Hepatocyte (in vitro differentiated cells): ENCODE data around the gene MCM5. TPM values are rescaled to one million over a fixed set of nuclear protein-coding genes. Genes with fewer than 3 reads are reported as not detected.

ENCODE experiments used
- DNase-seq: peaks from one replicate; pipeline ENCODE4 v3.0.0-alpha.2; 2016; ENCODE audit warnings: low spot score
- H2AFZ ChIP-seq: fragments of 200-600 bp; sonication (generic); 2 replicates; pipeline ENCODE4 v1.6.0; 2016; ENCODE audit warnings: antibody characterized with exemption, mild to moderate bottlenecking
- H3K27ac ChIP-seq: fragments of 200-600 bp; sonication (generic); 2 replicates; pipeline ENCODE4 v1.5.1; 2016; ENCODE audit warnings: mild to moderate bottlenecking
- H3K27me3 ChIP-seq: fragments of 200-600 bp; sonication (generic); 2 replicates; pipeline ENCODE4 v1.6.1; 2016
- H3K36me3 ChIP-seq: fragments of 200-600 bp; sonication (generic); replicated peaks from 2 replicates; pipeline ENCODE4 v1.5.1; 2016; ENCODE audit warnings: low read depth; ENCODE audit not compliant: insufficient read depth
- H3K4me1 ChIP-seq: fragments of 200-600 bp; sonication (generic); 2 replicates; pipeline ENCODE4 v1.5.1; 2016; ENCODE audit warnings: mild to moderate bottlenecking, moderate library complexity; ENCODE audit not compliant: insufficient read depth
- H3K4me2 ChIP-seq: fragments of 200-600 bp; sonication (generic); 2 replicates; pipeline ENCODE4 v1.6.0; 2016
- H3K4me3 ChIP-seq: fragments of 200-600 bp; sonication (generic); 2 replicates; pipeline ENCODE4 v1.5.1; 2016; ENCODE audit warnings: mild to moderate bottlenecking
- H3K79me2 ChIP-seq: fragments of 200-600 bp; sonication (generic); 2 replicates; pipeline ENCODE4 v1.6.0; 2017; ENCODE audit warnings: mild to moderate bottlenecking
- H3K9me2 ChIP-seq: fragments of 200-600 bp; sonication (generic); replicated peaks from 2 replicates; pipeline ENCODE4 v1.6.0; 2017; ENCODE audit warnings: mild to moderate bottlenecking; ENCODE audit not compliant: insufficient read depth
- H3K9me3 ChIP-seq: fragments of 200-600 bp; sonication (generic); 2 replicates; pipeline ENCODE4 v1.5.1; 2016; ENCODE audit warnings: low read depth, mild to moderate bottlenecking
- H4K20me1 ChIP-seq: fragments of 200-600 bp; sonication (generic); 2 replicates; pipeline ENCODE4 v1.6.0; 2016; ENCODE audit warnings: mild to moderate bottlenecking; ENCODE audit not compliant: insufficient read depth, poor library complexity, severe bottlenecking
- CTCF ChIP-seq: fragments of 200-600 bp; sonication (generic); IDR thresholded peaks from 2 replicates; pipeline ENCODE4 v1.5.1; 2016; ENCODE audit warnings: antibody characterized with exemption, mild to moderate bottlenecking; ENCODE audit not compliant: poor library complexity
- EZH2 ChIP-seq: fragments of 200-600 bp; sonication (generic); IDR thresholded peaks from 2 replicates; pipeline ENCODE4 v1.6.1; 2016; ENCODE audit warnings: antibody characterized with exemption, mild to moderate bottlenecking, borderline replicate concordance
- EZH2phosphoT487 ChIP-seq: fragments of 200-600 bp; sonication (generic); IDR thresholded peaks from one replicate; pipeline ENCODE4 v1.6.1; 2018; ENCODE audit warnings: antibody characterized with exemption, mild to moderate bottlenecking, low read depth, moderate library complexity; ENCODE audit not compliant: unreplicated experiment, severe bottlenecking
- WGBS: methylation state at CpG from one replicate; pipeline ENCODE4 v1.1.6; 2016; ENCODE audit warnings: low lambda C conversion rate; ENCODE audit errors: missing lambda C conversion rate; 5-methylcytosine and 5-hydroxymethylcytosine counted together
- polyA plus RNA-seq: library from polyadenylated mRNA; unstranded; fragments of >200 nt; fragmentation: Nextera tagmentation; extraction: Ambion mirVana; gene quantifications from 2 replicates; pipeline ENCODE4 v1.2.1, GENCODE V29; 2016
- total RNA-seq: library from RNA; depleted of rRNA; stranded (reverse); fragments of >200 nt; gene quantifications from 2 replicates; pipeline ENCODE4 v1.2.3, GENCODE V29; 2014

MCM5 gene
- total and polyA plus RNA-seq, 2 experiments from 2014 or later = 21.7 to 36.1 TPM

GRCh38 chr22:35418088-35418487, 18.1 kb downstream of the MCM5 start:
- no peaks in the 10 kb centered on the region for H3K9me2 ChIP-seq
- H2AFZ ChIP-seq = no peak overlapping the region
- WGBS = 93% methylated on average over 8 of the region's 8 CpGs
- no peaks in the 10 kb centered on the region for H4K20me1 ChIP-seq
- no peak overlapping the region for H3K4me3 ChIP-seq
- TF ChIP-seq EZH2 (no peak), CTCF (no peak), EZH2phosphoT487 (no peak)
- H3K4me1 ChIP-seq = no peaks in the 10 kb centered on the region
- H3K27ac ChIP-seq = no peak overlapping the region
- no peaks in the 10 kb centered on the region for H3K9me3 ChIP-seq
- no peaks in the 10 kb centered on the region for H3K79me2 ChIP-seq
- no peak overlapping the region for H3K4me2 ChIP-seq
- H3K27me3 ChIP-seq = no peaks in the 10 kb centered on the region
- no peak for DNase-seq
- H3K36me3 ChIP-seq = no peaks in the 10 kb centered on the region

- Histone ChIP-seq H3K4me1 (no peaks in the 10 kb centered on the region), H3K27me3 (no peaks in the 10 kb centered on the region), H3K4me2 (no peak overlapping the region), H3K9me2 (no peaks in the 10 kb centered on the region), H3K9me3 (no peaks in the 10 kb centered on the region), H3K36me3 (no peaks in the 10 kb centered on the region), H3K79me2 (no peaks in the 10 kb centered on the region), H3K27ac (no peak overlapping the region), H3K4me3 (no peak overlapping the region), H4K20me1 (no peaks in the 10 kb centered on the region), H2AFZ (no peak overlapping the region)
- no peak for DNase-seq
- 98% methylated on average over 3 of the region's 3 CpGs for WGBS
- TF ChIP-seq CTCF = no peak
- no peak for TF ChIP-seq EZH2phosphoT487
- TF ChIP-seq EZH2 = no peak
Measured at GRCh38 chr22:35418731-35419130, 18.8 kb downstream of the MCM5 start.

GRCh38 chr22:35419756-35420155, 19.8 kb downstream of the MCM5 start:
- Histone ChIP-seq H3K79me2 (no peaks in the 10 kb centered on the region), H3K9me3 (no peaks in the 10 kb centered on the region), H4K20me1 (no peaks in the 10 kb centered on the region), H3K27ac (no peak overlapping the region), H3K4me3 (no peak overlapping the region), H3K9me2 (no peaks in the 10 kb centered on the region), H3K4me2 (no peak overlapping the region), H3K36me3 (no peaks in the 10 kb centered on the region), H3K4me1 (no peaks in the 10 kb centered on the region), H3K27me3 (no peaks in the 10 kb centered on the region), H2AFZ (no peak overlapping the region)
- 97% methylated on average over 10 of the region's 10 CpGs for WGBS
- TF ChIP-seq EZH2 = no peak
- TF ChIP-seq CTCF = no peak
- no peak for TF ChIP-seq EZH2phosphoT487
- DNase-seq = no peak

GRCh38 chr22:35421121-35421520, 21.2 kb downstream of the MCM5 start:
- DNase-seq = no peak
- H4K20me1 ChIP-seq = no peaks in the 10 kb centered on the region
- 92% methylated on average over 12 of the region's 12 CpGs for WGBS
- H3K9me3 ChIP-seq = no peaks in the 10 kb centered on the region
- no peak overlapping the region for H3K27ac ChIP-seq
- H3K4me3 ChIP-seq = no peak overlapping the region
- TF ChIP-seq CTCF (no peak), EZH2 (no peak), EZH2phosphoT487 (no peak)
- no peak overlapping the region for H2AFZ ChIP-seq
- no peaks in the 10 kb centered on the region for H3K27me3 ChIP-seq
- H3K9me2 ChIP-seq = no peaks in the 10 kb centered on the region
- H3K36me3 ChIP-seq = no peaks in the 10 kb centered on the region
- no peaks in the 10 kb centered on the region for H3K79me2 ChIP-seq
- H3K4me1 ChIP-seq = no peaks in the 10 kb centered on the region
- H3K4me2 ChIP-seq = no peak overlapping the region
